Progenitor cell of endocrine pancreas (in vitro differentiated cells): ENCODE measurements around the gene SLC9A3. TPM values are rescaled to one million over a fixed set of nuclear protein-coding genes. Genes with fewer than 3 reads are reported as not detected.

Experiments used
- microRNA-seq: library from miRNA; unstranded; fragments of <30 nt; microRNA quantifications from one replicate; pipeline ENCODE4 v1.1.0, GENCODE V29; 2020; ENCODE audit warnings: borderline number of aligned reads; ENCODE audit not compliant: unreplicated experiment
- total RNA-seq: library from RNA; stranded (reverse); gene quantifications from 2 replicates; pipeline ENCODE4 v1.2.1, GENCODE V29; 2021

Gene SLC9A3
- total RNA-seq, 1 donor from 2014 or later: 1.7 TPM

Small RNA genes lying within 50 kb of the gene (microRNA-seq; reads per million reads assigned to microRNA genes)
- gene MIR4456: not detected

Other genes with a start within 250 kb of the SLC9A3 start
- gene AHRR, start 202.7 kb downstream of the SLC9A3 start, total RNA-seq: 0.69 and 1.3 TPM in 2 replicates
- gene EXOC3, start 81.3 kb downstream of the SLC9A3 start, total RNA-seq: 66.5 and 67.3 TPM in 2 replicates
- 24.8 and 26.9 TPM in 2 replicates for gene CEP72, start 87.9 kb upstream of the SLC9A3 start, total RNA-seq
- 2.6 and 2.9 TPM in 2 replicates for gene TPPP, start 168.9 kb upstream of the SLC9A3 start, total RNA-seq